Astrocyte of the spinal cord (primary cell): Measurements from ENCODE around the gene HDAC10.

Experiments
- DNase-seq: peaks from one replicate; pipeline ENCODE4 v3.0.0; 2011; ENCODE audit warnings: low read depth, low spot score
- H3K4me3 ChIP-seq: 2 replicates; pipeline ENCODE4 v1.5.1; 2011; ENCODE audit warnings: low read depth, mild to moderate bottlenecking, low read length, moderate library complexity
- CTCF ChIP-seq: IDR thresholded peaks from 2 replicates; pipeline ENCODE4 v1.5.1; 2012; ENCODE audit warnings: low read depth, mild to moderate bottlenecking, low read length, inconsistent platforms
- in situ Hi-C: cut with HindIII; loops from 2 replicates; pipeline ENCODE4 v1.10.0; 2017; ENCODE audit warnings: low sequenced_read_pairs

The HDAC10 gene

DNA sequence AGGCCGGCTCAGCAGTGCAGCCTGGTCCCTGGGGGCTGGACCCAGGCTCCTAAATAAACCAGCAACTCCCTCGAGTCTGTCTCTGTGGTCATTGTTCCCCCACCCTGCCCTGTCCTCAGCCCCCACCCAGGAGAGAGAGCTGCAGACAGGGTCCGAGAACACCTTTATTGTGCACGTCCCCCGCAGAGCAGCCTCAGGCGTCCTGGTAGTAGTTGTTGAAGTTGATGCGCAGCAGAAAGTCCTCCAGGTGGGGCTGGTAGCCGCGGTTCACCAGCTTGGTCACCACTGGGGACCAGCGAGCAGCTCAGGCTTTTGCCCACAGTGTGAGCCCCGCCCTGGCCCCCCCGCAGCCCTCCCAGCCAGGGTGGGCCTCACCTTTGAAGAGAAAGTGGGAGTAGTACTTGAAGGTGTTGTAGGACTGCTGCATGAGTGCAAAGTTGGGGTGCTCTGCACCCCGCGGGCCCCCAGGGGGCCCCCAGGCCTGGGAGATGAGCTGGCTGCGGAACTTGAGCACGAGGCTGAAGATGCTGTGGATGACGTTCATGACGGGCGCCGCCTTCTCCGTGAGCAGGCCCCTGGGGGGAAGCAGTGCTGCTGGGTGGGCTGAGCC is 33.4 kb downstream of the HDAC10 start:
- TF ChIP-seq CTCF, result no peak
- DNase-seq, result no peak
- no peak overlapping the region for H3K4me3 ChIP-seq
- in situ Hi-C loops, result no loop called here

GRCh38 chr22:50216684-50217520 is 34.2 kb downstream of the HDAC10 start:
- no peak overlapping the region for H3K4me3 ChIP-seq
- in situ Hi-C loops, result no loop called here
- no peak for DNase-seq
- no peak for TF ChIP-seq CTCF

DNA sequence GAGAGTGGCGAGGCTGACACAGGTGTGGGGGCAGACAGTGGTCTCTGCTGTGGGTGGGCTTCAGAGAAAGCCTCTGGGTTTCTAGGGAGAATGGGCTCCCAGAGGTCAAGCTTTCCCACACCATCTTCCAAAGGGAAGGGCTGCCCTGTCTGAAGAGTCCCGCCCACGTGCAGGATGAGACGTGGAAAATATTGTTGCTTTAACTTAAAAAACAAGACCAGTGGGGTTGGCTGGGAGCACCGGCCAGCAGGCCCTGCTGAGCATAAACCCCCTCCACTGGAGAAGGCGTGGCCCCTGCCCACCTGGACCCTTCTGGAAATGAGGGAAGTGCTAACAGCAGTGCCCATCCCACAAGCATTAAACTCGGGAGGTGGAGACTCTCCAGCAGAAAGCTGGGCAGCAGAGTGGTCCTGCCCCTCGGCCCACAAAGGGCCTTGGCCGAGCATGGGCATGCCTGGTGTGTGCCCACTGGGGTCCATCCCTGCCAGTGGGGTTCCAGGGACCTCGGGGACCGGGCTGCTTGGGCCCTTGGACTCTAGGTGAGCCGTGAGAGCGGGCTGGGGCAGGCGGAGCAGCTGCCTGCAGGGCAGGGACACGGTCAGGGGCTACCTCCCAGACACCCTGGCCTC is 34.9 kb downstream of the HDAC10 start:
- no peak for TF ChIP-seq CTCF
- no peak overlapping the region for H3K4me3 ChIP-seq
- DNase-seq, result no peak
- in situ Hi-C loops, result no loop called here

DNA sequence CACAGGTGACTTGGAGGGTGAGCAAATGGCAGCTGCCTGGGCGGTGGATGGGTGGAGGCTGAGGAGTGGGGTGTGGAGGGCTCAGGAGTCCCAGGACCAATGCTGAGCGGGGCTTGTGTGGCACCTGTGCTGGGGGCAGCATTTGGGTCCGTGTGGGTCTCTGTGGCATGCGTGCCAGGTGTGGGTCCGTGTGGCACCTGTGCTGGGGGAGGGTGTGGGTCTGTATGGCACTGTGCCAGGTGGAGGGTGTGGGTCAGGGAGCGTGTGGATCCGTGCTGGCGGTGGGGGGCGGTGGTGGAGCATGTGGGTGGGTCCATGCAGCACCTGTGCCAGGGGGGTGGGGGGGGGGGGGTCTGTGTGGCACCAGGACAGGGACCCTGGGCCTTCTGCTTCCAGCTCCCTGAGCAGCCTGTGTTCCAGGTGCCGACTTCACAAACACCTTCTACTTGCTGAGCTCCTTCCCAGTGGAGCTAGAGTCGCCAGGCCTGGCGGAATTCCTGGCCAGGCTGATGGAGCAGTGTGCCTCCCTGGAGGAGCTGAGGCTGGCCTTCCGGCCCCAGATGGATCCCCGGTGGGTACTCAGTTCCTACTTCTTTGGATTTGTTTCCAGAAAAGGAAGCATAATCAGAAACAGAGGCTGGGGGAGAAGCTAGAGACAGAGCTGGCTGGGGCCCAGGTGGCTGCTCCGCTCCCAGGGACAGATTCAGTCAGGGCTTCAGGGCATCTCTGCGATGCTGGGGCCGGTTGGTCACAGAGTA is 35.6 kb downstream of the HDAC10 start:
- no peak overlapping the region for H3K4me3 ChIP-seq
- TF ChIP-seq CTCF, result no peak
- in situ Hi-C loops, result no loop called here
- DNase-seq, result no peak

GRCh38 chr22:50213263-50213662 is 37.8 kb downstream of the HDAC10 start:
- no peak overlapping the region for H3K4me3 ChIP-seq
- no peak for DNase-seq
- in situ Hi-C loops, result no loop called here
- TF ChIP-seq CTCF, result no peak

- in situ Hi-C loops, result no loop called here
- H3K4me3 ChIP-seq, result no peak overlapping the region
- no peak for DNase-seq
- TF ChIP-seq CTCF, result no peak
These were observed 39.9 kb downstream of the HDAC10 start for GRCh38 chr22:50211147-50211546.
